HFFc6 (cell line): ENCODE results near the gene ZNF302. TPM values are rescaled to one million over a fixed set of nuclear protein-coding genes. Genes with fewer than 3 reads are reported as not detected.

Experiments
- DNase-seq: peaks from one replicate; pipeline ENCODE4 v3.0.0-alpha.2; 2018
- H3K27ac Mint-ChIP-seq: 2 replicates; pipeline ENCODE4 v1.8.0; 2020; ENCODE audit warnings: mild to moderate bottlenecking, mixed read lengths
- H3K27me3 Mint-ChIP-seq: 2 replicates; pipeline ENCODE4 v1.8.0; 2021; ENCODE audit warnings: mild to moderate bottlenecking, moderate library complexity, mixed read lengths; ENCODE audit not compliant: insufficient read depth
- H3K36me3 Mint-ChIP-seq: 2 replicates; pipeline ENCODE4 v1.8.0; 2021; ENCODE audit warnings: low read depth, mixed read lengths
- H3K4me1 Mint-ChIP-seq: 2 replicates; pipeline ENCODE4 v1.8.0; 2020; ENCODE audit warnings: low read depth, mixed read lengths
- H3K4me3 Mint-ChIP-seq: 2 replicates; pipeline ENCODE4 v1.8.0; 2020; ENCODE audit warnings: mild to moderate bottlenecking, moderate library complexity, mixed read lengths
- H3K9me3 Mint-ChIP-seq: 2 replicates; pipeline ENCODE4 v1.8.0; 2020; ENCODE audit warnings: mild to moderate bottlenecking, mixed read lengths
- total RNA-seq, 6 experiments: library from RNA; stranded (reverse); fragmentation: NEBNext Ultra II Directional; extraction: Animal tissue kit (Norgen Biotek cat#: 25700); gene quantifications; 2 replicates in 1 of 6; 3 replicates in 5 of 6; pipeline ENCODE4 v1.2.3, GENCODE V29; 2021
- TF ChIP-seq, protein P1 (sequence below): fragments of 200-600 bp; sonication (generic); IDR thresholded peaks from 2 replicates; pipeline ENCODE4 v1.5.0; 2021; ENCODE audit warnings: antibody characterized with exemption, mild to moderate bottlenecking

The ZNF302 gene
- total RNA-seq, 6 experiments from 2014 or later = 8.6 to 12.0 (median 9.7) TPM

DNA sequence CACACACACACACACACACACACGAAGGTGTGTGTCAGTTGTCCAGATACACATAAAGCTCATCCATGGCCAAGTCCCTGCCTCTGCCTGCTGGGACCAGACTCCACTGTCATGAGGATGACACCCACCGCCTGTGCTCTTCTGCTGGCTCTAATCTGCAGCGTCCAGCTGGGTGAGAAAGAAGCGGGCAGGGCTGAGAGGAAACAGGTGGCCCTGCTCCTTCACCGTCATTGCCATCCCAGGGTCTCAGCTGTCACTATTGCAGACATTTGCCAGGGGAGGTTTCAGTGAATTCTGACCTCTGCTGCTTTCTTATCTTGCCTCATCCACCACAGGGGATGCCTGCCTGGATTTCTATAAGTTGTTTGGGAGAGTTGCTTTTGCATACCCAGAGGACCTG lies 31.9 kb upstream of the ZNF302 start:
- Mint-ChIP-seq H3K4me1 (peaks cover 7% of the 10 kb centered on the region), H3K27me3 (peaks cover 7% of the 10 kb centered on the region), H3K36me3 (no peaks in the 10 kb centered on the region), H3K27ac (no peak overlapping the region), H3K4me3 (no peak overlapping the region), H3K9me3 (no peaks in the 10 kb centered on the region)
- no peak for DNase-seq
- TF ChIP-seq, protein P1, sequence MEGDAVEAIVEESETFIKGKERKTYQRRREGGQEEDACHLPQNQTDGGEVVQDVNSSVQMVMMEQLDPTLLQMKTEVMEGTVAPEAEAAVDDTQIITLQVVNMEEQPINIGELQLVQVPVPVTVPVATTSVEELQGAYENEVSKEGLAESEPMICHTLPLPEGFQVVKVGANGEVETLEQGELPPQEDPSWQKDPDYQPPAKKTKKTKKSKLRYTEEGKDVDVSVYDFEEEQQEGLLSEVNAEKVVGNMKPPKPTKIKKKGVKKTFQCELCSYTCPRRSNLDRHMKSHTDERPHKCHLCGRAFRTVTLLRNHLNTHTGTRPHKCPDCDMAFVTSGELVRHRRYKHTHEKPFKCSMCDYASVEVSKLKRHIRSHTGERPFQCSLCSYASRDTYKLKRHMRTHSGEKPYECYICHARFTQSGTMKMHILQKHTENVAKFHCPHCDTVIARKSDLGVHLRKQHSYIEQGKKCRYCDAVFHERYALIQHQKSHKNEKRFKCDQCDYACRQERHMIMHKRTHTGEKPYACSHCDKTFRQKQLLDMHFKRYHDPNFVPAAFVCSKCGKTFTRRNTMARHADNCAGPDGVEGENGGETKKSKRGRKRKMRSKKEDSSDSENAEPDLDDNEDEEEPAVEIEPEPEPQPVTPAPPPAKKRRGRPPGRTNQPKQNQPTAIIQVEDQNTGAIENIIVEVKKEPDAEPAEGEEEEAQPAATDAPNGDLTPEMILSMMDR = no peak

DNA sequence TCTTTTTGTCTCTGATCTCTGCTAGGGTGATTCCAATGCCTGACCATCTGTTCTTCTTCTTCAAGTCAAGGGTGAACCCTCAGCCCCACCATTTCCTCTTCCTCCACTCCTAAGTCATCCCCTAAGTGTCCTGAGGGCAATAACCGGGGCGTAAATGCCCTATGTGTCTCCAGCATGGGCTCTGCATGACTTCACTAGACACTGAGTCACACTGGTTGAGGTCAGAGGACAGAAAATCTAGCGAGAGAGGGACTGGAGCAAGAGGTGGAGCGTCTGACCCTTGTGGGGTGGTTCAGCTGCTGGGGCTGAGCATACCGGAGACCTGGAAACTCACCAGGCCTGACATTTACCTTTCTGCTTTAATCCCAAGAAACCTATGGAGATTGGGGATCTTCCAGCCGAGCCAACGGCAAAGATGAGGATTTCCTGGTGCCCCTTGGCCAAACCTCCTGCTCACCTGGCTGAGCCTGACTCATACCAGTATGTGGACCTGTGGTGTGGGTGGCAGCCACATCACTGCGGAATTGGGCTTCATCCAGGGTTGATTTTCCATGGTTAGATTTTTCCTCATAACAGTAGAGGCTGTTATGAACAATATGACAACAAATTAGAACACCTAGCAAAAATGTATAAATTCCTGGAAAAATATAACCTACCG lies 27.5 kb upstream of the ZNF302 start:
- TF ChIP-seq, protein P1 = no peak
- Mint-ChIP-seq H3K36me3 (no peaks in the 10 kb centered on the region), H3K9me3 (peaks cover 4% of the 10 kb centered on the region; the same call in 1 of the 2 replicates), H3K27ac (no peak overlapping the region), H3K4me1 (peaks cover 7% of the 10 kb centered on the region), H3K27me3 (peaks cover 5% of the 10 kb centered on the region), H3K4me3 (no peak overlapping the region; the same call in 1 of the 2 replicates)
- DNase-seq = no peak

DNA sequence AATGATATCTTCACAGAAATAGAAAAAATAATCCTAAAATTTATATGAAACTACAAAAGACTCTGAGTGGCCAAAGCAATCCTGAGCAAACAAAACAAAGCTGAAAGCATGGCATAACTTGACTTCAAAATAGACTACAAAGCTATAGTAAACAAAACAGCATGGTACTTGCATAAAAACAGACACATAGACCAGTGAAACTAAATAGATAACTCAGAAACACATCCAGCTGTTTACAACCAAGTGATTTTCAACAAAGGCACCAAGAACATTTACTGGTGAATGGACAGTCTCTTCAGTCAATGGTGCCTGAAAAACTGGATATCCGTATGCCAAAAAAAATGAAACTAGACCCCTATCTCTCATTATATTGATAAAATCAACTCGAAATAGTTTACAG lies 25.7 kb upstream of the ZNF302 start:
- H3K4me3 Mint-ChIP-seq = no peak overlapping the region
- H3K36me3 Mint-ChIP-seq = no peaks in the 10 kb centered on the region
- peaks cover 7% of the 10 kb centered on the region for H3K4me1 Mint-ChIP-seq
- peaks cover 3% of the 10 kb centered on the region; the same call in 1 of the 2 replicates for H3K27me3 Mint-ChIP-seq
- peaks cover 4% of the 10 kb centered on the region; the same call in 1 of the 2 replicates for H3K9me3 Mint-ChIP-seq
- TF ChIP-seq, protein P1 = no peak
- no peak overlapping the region for H3K27ac Mint-ChIP-seq
- no peak for DNase-seq

DNA sequence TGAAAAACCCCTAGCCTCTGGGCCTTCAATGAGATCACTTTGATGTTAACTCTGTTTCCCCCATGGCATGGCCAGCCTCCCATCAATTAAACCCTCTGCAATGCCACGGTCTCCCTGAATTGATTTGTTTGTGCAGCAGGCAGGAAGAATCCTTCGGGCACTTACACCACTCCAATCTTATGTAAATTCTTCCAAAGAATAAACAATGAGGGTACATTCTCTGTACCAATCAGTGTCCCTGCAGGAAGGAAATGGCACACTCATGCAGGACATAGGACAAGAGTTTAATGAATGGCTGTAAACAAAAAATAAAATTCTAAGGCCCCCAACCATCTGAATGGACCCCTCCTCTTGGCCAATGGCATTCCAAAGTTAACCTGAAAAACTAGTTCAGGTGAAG lies 22.7 kb upstream of the ZNF302 start:
- Mint-ChIP-seq H3K9me3 (peaks cover 4% of the 10 kb centered on the region; the same call in 1 of the 2 replicates), H3K27me3 (no peaks in the 10 kb centered on the region), H3K36me3 (no peaks in the 10 kb centered on the region), H3K4me1 (peaks cover 4% of the 10 kb centered on the region), H3K4me3 (no peak overlapping the region), H3K27ac (no peak overlapping the region)
- no peak for DNase-seq
- TF ChIP-seq, protein P1 = no peak

DNA sequence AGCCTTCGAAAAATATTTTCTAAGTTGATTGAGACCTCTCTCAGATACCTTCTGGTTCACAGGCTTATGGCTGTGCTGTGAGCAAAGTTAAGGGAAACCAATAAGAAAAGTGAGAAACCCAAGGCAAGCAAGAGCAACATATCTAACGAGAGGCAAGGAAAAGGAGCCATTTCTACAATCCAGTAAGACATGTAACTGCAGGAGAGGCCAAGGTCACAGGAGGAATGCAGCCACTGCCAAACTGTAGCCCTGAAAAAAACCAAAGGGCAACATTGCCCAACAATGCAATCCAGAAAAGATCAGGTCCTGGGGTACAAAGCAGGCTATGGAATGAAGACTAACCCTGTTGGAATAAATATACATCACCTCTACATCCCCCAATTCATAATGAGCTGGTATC lies 21.8 kb upstream of the ZNF302 start:
- no peak for DNase-seq
- Mint-ChIP-seq H3K9me3 (peaks cover 4% of the 10 kb centered on the region; the same call in 1 of the 2 replicates), H3K36me3 (no peaks in the 10 kb centered on the region), H3K4me1 (no peaks in the 10 kb centered on the region), H3K4me3 (no peak overlapping the region), H3K27me3 (no peaks in the 10 kb centered on the region; the same call in 1 of the 2 replicates), H3K27ac (no peak overlapping the region)
- TF ChIP-seq, protein P1 = no peak
